H9 (cell line): ENCODE results near the gene MACIR. TPM values are rescaled to one million over a fixed set of nuclear protein-coding genes. Genes with fewer than 3 reads are reported as not detected.

Experiments
- DNase-seq: peaks from one replicate; pipeline ENCODE4 v3.0.0-alpha.2; 2017
- H2AFZ ChIP-seq: one replicate; pipeline ENCODE4 v1.6.1; 2013; ENCODE audit warnings: mild to moderate bottlenecking, low read length, control low read depth, moderate library complexity
- H2AK5ac ChIP-seq: 2 replicates; pipeline ENCODE4 v1.6.1; 2013; ENCODE audit warnings: low read length, control low read depth, mixed read lengths; ENCODE audit not compliant: insufficient read length
- H2BK120ac ChIP-seq: one replicate; pipeline ENCODE4 v1.6.1; 2013; ENCODE audit warnings: low read depth, mild to moderate bottlenecking, low read length, control low read depth, inconsistent platforms; ENCODE audit not compliant: poor library complexity, severe bottlenecking
- H2BK12ac ChIP-seq: 2 replicates; pipeline ENCODE4 v1.6.1; 2013; ENCODE audit warnings: low read length, control low read depth, mixed read lengths, low read depth; ENCODE audit not compliant: insufficient read length
- H2BK15ac ChIP-seq: 2 replicates; pipeline ENCODE4 v1.6.1; 2013; ENCODE audit warnings: low read depth, low read length, control low read depth
- H2BK20ac ChIP-seq: one replicate; pipeline ENCODE4 v1.6.1; 2013; ENCODE audit warnings: low read depth, mild to moderate bottlenecking, low read length, control low read depth, inconsistent platforms; ENCODE audit not compliant: poor library complexity, severe bottlenecking
- H2BK5ac ChIP-seq: 2 replicates; pipeline ENCODE4 v1.6.1; 2013; ENCODE audit warnings: low read length, control low read depth, mixed read lengths; ENCODE audit not compliant: insufficient read length
- H3K14ac ChIP-seq: 2 replicates; pipeline ENCODE4 v1.6.1; 2013; ENCODE audit warnings: low read length, control low read depth; ENCODE audit not compliant: insufficient read depth
- H3K18ac ChIP-seq: 2 replicates; pipeline ENCODE4 v1.6.1; 2013; ENCODE audit warnings: low read depth, mild to moderate bottlenecking, mixed read lengths, low read length, control low read depth; ENCODE audit not compliant: insufficient read length
- H3K23ac ChIP-seq: 2 replicates; pipeline ENCODE4 v1.6.1; 2013; ENCODE audit warnings: low read length, control low read depth, mixed read lengths, low read depth; ENCODE audit not compliant: insufficient read length
- H3K23me2 ChIP-seq: 2 replicates; pipeline ENCODE4 v1.6.1; 2013; ENCODE audit warnings: low read depth, mild to moderate bottlenecking, mixed read lengths, low read length, control low read depth; ENCODE audit not compliant: insufficient read length, poor library complexity, severe bottlenecking
- H3K27ac ChIP-seq: 2 replicates; pipeline ENCODE4 v1.5.1; 2013; ENCODE audit warnings: low read length, control low read depth, mixed read lengths, low read depth; ENCODE audit not compliant: insufficient read length
- H3K27me3 ChIP-seq: 2 replicates; pipeline ENCODE4 v1.6.1; 2013; ENCODE audit warnings: low read length, control low read depth, inconsistent platforms; ENCODE audit not compliant: insufficient read depth
- H3K4ac ChIP-seq: 2 replicates; pipeline ENCODE4 v1.6.1; 2013; ENCODE audit warnings: low read depth, mild to moderate bottlenecking, control low read depth, inconsistent platforms, low read length, moderate library complexity
- H3K4me1 ChIP-seq: 2 replicates; pipeline ENCODE4 v1.6.1; 2013; ENCODE audit warnings: low read length, control low read depth, inconsistent platforms; ENCODE audit not compliant: insufficient read depth
- H3K4me2 ChIP-seq: 2 replicates; pipeline ENCODE4 v1.6.1; 2013; ENCODE audit warnings: low read length, control low read depth, mixed read lengths; ENCODE audit not compliant: insufficient read length, insufficient read depth
- H3K56ac ChIP-seq: 2 replicates; pipeline ENCODE4 v1.6.1; 2013; ENCODE audit warnings: low read depth, mild to moderate bottlenecking, mixed read lengths, low read length, control low read depth; ENCODE audit not compliant: insufficient read length
- H3K79me1 ChIP-seq: 2 replicates; pipeline ENCODE4 v1.6.1; 2013; ENCODE audit warnings: low read depth, mild to moderate bottlenecking, moderate library complexity, low read length, control low read depth, inconsistent platforms; ENCODE audit not compliant: insufficient read depth, poor library complexity, severe bottlenecking
- H3K79me2 ChIP-seq: 2 replicates; pipeline ENCODE4 v1.6.1; 2013; ENCODE audit warnings: low read length, control low read depth, inconsistent platforms; ENCODE audit not compliant: insufficient read depth
- H3K9ac ChIP-seq: 2 replicates; pipeline ENCODE4 v1.6.1; 2013; ENCODE audit warnings: low read length, control low read depth, mixed read lengths; ENCODE audit not compliant: insufficient read length; ENCODE audit errors: extremely low read depth
- H3K9me3 ChIP-seq: one replicate; pipeline ENCODE4 v1.6.1; 2013; ENCODE audit warnings: low read depth, low read length, inconsistent platforms; ENCODE audit not compliant: control insufficient read depth
- H3T11ph ChIP-seq: one replicate; pipeline ENCODE4 v1.6.1; 2013; ENCODE audit warnings: mild to moderate bottlenecking, low read length, control low read depth, inconsistent platforms
- H4K20me1 ChIP-seq: one replicate; pipeline ENCODE4 v1.6.1; 2013; ENCODE audit not compliant: control insufficient read depth, insufficient read length, insufficient read depth
- H4K5ac ChIP-seq: 2 replicates; pipeline ENCODE4 v1.6.1; 2013; ENCODE audit warnings: low read depth, mild to moderate bottlenecking, mixed read lengths, low read length, control low read depth; ENCODE audit not compliant: insufficient read length
- H4K8ac ChIP-seq: replicated peaks from 2 replicates; pipeline ENCODE4 v1.6.1; 2013; ENCODE audit warnings: low read length, control low read depth, mixed read lengths, low read depth; ENCODE audit not compliant: insufficient read length
- H4K91ac ChIP-seq: 2 replicates; pipeline ENCODE4 v1.6.1; 2013; ENCODE audit warnings: low read depth, mild to moderate bottlenecking, moderate library complexity, mixed read lengths, low read length, control low read depth; ENCODE audit not compliant: insufficient read length
- H3K27ac Mint-ChIP-seq, 3 experiments: 2 replicates in 2 of 3; 3 replicates in 1 of 3; pipeline ENCODE4 v1.8.0; 2020 to 2021; ENCODE audit warnings: mixed read lengths in 3 of 3, mild to moderate bottlenecking in 1 of 3, moderate library complexity in 1 of 3
- H3K27me3 Mint-ChIP-seq: 2 replicates; pipeline ENCODE4 v1.8.0; 2021; ENCODE audit warnings: low read depth, mild to moderate bottlenecking, moderate library complexity, mixed read lengths
- H3K36me3 Mint-ChIP-seq, 3 experiments: 2 replicates in 2 of 3; 3 replicates in 1 of 3; pipeline ENCODE4 v1.8.0; 2020 to 2021; ENCODE audit warnings: low read depth in 3 of 3, mixed read lengths in 3 of 3; ENCODE audit not compliant: insufficient read depth in 1 of 3
- H3K4me1 Mint-ChIP-seq, 2 experiments: 2 replicates each; pipeline ENCODE4 v1.8.0; 2020; ENCODE audit warnings: mixed read lengths in 2 of 2
- H3K4me3 Mint-ChIP-seq, 2 experiments: 2 replicates in 1 of 2; 3 replicates in 1 of 2; pipeline ENCODE4 v1.8.0; 2020 to 2021; ENCODE audit warnings: mild to moderate bottlenecking in 2 of 2, mixed read lengths in 2 of 2, moderate library complexity in 1 of 2
- H3K9me3 Mint-ChIP-seq, 2 experiments: 2 replicates in 1 of 2; 3 replicates in 1 of 2; pipeline ENCODE4 v1.8.0; 2020; ENCODE audit warnings: mild to moderate bottlenecking in 2 of 2, mixed read lengths in 2 of 2, moderate library complexity in 1 of 2
- CTCF ChIP-seq: fragments of 200-600 bp; sonication (generic); conservative IDR thresholded peaks from 3 replicates; pipeline ENCODE4 v1.8.0; 2021; ENCODE audit warnings: antibody characterized with exemption, mild to moderate bottlenecking
- WGBS: extraction: QIAGEN DNeasy Blood & Tissue Kit; methylation state at CpG from one replicate; pipeline ENCODE4 v1.1.7; 2013; ENCODE audit warnings: missing lambda C conversion rate, low lambda C conversion rate, mixed read lengths; ENCODE audit not compliant: insufficient read length; ENCODE audit errors: extremely low coverage; 5-methylcytosine and 5-hydroxymethylcytosine counted together
- total RNA-seq: library from RNA; stranded (reverse); gene quantifications from 2 replicates; pipeline ENCODE4 v1.2.1, GENCODE V29; 2021

Gene MACIR
- total RNA-seq, 1 experiment from 2014 or later, result 11.7 TPM

GRCh38 chr5:103234239-103234975 is 24.2 kb upstream of the MACIR start:
- H3K79me1 ChIP-seq, result no peaks in the 10 kb centered on the region
- H3K4me1 Mint-ChIP-seq, result no peaks in the 10 kb centered on the region
- H3K4me2 ChIP-seq, result no peak overlapping the region

More at GRCh38 chr5:103234239-103234975, 24.2 kb upstream of the MACIR start:
- Histone ChIP-seq H3K9ac (no peak overlapping the region), H3K14ac (no peak overlapping the region), H2BK20ac (no peak overlapping the region), H3K56ac (no peak overlapping the region), H3K27ac (no peak overlapping the region), H2AK5ac (no peak overlapping the region), H3K4ac (no peak overlapping the region), H3K9me3 (no peaks in the 10 kb centered on the region), H2AFZ (no peak overlapping the region), H3K18ac (no peak overlapping the region), H2BK120ac (no peak overlapping the region), H2BK5ac (no peak overlapping the region), H3K4me1 (no peaks in the 10 kb centered on the region), H4K8ac (no peak overlapping the region), H4K91ac (no peak overlapping the region), H4K5ac (no peak overlapping the region), H3K23me2 (no peaks in the 10 kb centered on the region), H3T11ph (no peak overlapping the region), H2BK15ac (no peak overlapping the region), H4K20me1 (no peaks in the 10 kb centered on the region), H3K27me3 (no peaks in the 10 kb centered on the region), H2BK12ac (no peak overlapping the region), H3K79me2 (no peaks in the 10 kb centered on the region), H3K23ac (no peak overlapping the region)
- Mint-ChIP-seq H3K27me3 (no peaks in the 10 kb centered on the region), H3K9me3 (peaks cover 4 to 9% of the 10 kb centered on the region in 2 experiments; a peak in 3 of 5 replicates), H3K36me3 (no peaks in the 10 kb centered on the region), H3K4me3 (no peak overlapping the region), H3K27ac (no peak overlapping the region)
- TF ChIP-seq CTCF, result no peak
- DNase-seq, result no peak
- no CpG with 5 or more reads among the region's 4 CpGs for WGBS
